Activated T-helper 2 cell treated with anti-CD3 and anti-CD28 coated beads, Interferon-gamma antibody, Interleukin-2, Interleukin-4, amounts not matched to agents 10 μg/mL and 5 μg/mL and 100 μg/mL, durations not matched to agents 14 hours and 24 hours and 36 hours (primary cell): ENCODE data around the gene USP34. TPM values are rescaled to one million over a fixed set of nuclear protein-coding genes. Genes with fewer than 3 reads are reported as not detected.
A peak's percentile ranks its signal among the peaks of the same experiment; 100 is the strongest.
"Not testable (repeated sequence)": the region's sequence is repeated elsewhere in the genome, so short reads cannot be mapped to it uniquely, and the experiment has no call there.

Experiments
- DNase-seq: peaks from one replicate; pipeline ENCODE4 v3.0.0; 2021; ENCODE audit warnings: low spot score
- H3K27ac Mint-ChIP-seq: one replicate; pipeline ENCODE4 v1.8.0; 2021; ENCODE audit warnings: mixed read lengths
- H3K27me3 Mint-ChIP-seq: one replicate; pipeline ENCODE4 v1.8.0; 2021; ENCODE audit warnings: low read depth, mixed read lengths
- H3K36me3 Mint-ChIP-seq: one replicate; pipeline ENCODE4 v1.8.0; 2021; ENCODE audit warnings: low read depth, mixed read lengths
- H3K4me1 Mint-ChIP-seq: one replicate; pipeline ENCODE4 v1.8.0; 2021; ENCODE audit warnings: low read depth, mixed read lengths
- H3K4me3 Mint-ChIP-seq: one replicate; pipeline ENCODE4 v1.8.0; 2021; ENCODE audit warnings: low read depth, mild to moderate bottlenecking, moderate library complexity, mixed read lengths
- H3K9me3 Mint-ChIP-seq: one replicate; pipeline ENCODE4 v1.8.0; 2021; ENCODE audit warnings: mixed read lengths
- intact Hi-C: fragments of 100-400 bp; cut with micrococcal nuclease; formaldehyde crosslinking; loops from one replicate; pipeline ENCODE4 v1.15.1; 2023
- total RNA-seq: library from RNA; stranded (reverse); gene quantifications from 2 replicates; pipeline ENCODE4 v1.2.3, GENCODE V29; 2022

Gene USP34
- total RNA-seq, 1 donor from 2014 or later: 89.3 TPM

DNA sequence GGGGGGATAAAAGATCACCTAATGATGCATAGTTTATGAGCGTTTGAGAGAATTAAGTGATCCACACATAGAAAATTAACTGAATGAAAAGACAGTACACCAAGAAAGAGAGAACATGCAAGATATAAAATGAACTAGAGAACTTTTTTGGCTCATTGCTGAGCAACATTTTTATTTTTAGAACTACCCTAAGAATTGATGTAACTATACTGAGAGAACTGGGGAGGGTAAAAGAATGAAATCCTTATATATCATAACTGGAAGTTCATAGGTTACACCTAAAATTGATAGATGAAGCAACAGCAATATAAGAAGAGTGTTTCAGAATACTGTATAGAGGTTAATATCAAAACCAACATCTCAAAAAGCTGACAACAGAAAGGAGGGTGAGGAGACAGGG, 55.6 kb downstream of the USP34 start:
- peaks cover 14% of the 10 kb centered on the region for H3K36me3 Mint-ChIP-seq
- no peak for DNase-seq
- peaks cover 17% of the 10 kb centered on the region for H3K4me1 Mint-ChIP-seq
- H3K27me3 Mint-ChIP-seq: no peaks in the 10 kb centered on the region
- no peak overlapping the region for H3K4me3 Mint-ChIP-seq
- H3K9me3 Mint-ChIP-seq: no peaks in the 10 kb centered on the region
- H3K27ac Mint-ChIP-seq: no peak overlapping the region
- intact Hi-C loops: no loop called here

DNA sequence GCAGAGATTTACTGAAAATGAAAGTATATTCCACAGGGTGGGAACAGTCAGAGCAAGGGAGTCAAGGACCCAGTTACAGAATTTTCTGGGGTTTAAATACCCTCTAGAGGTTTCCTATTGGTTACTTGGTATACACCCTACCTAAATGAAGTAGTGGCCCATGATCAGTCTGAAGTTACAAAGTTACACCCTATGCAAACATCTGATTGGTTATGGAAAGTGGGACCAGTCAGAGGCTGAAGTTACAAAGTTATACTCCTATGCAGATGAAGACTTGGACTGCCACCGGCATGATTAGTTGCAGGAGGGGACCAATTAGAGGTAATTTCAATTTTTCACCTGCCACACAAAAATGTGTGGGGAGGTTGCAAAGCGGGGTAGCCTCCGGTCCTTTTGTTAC, 56.2 kb downstream of the USP34 start:
- peaks cover 16% of the 10 kb centered on the region for H3K4me1 Mint-ChIP-seq
- no peaks in the 10 kb centered on the region for H3K27me3 Mint-ChIP-seq
- peaks cover 15% of the 10 kb centered on the region for H3K36me3 Mint-ChIP-seq
- DNase-seq: no peak
- H3K27ac Mint-ChIP-seq: no peak overlapping the region
- H3K4me3 Mint-ChIP-seq: no peak overlapping the region
- H3K9me3 Mint-ChIP-seq: no peaks in the 10 kb centered on the region
- intact Hi-C loops: no loop called here

DNA sequence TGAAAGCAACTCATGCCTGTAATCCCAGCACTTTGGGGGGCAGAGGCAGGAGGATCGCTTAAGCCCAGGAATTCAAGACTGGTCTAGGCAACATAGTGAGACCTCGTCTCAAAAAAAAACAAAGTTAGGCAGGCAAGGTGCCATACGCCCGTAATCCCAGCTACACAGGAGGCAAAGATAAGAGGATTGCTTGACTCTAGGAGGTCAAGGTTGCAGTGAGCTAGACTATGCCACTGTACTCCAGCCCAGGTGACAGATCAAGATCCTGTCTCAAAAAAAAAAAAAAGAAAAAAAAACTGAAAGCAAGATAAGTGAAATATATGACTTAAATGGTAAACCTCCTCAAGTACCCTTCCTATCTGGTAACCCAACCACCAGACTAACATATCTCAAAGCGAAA, 59.8 kb downstream of the USP34 start:
- intact Hi-C loops: no loop called here
- no peaks in the 10 kb centered on the region for H3K9me3 Mint-ChIP-seq
- no peak for DNase-seq
- H3K27me3 Mint-ChIP-seq: no peaks in the 10 kb centered on the region
- H3K36me3 Mint-ChIP-seq: peaks cover 22% of the 10 kb centered on the region
- peaks cover 7% of the 10 kb centered on the region for H3K4me1 Mint-ChIP-seq
- peak overlapping the region; percentile 34 for H3K27ac Mint-ChIP-seq
- H3K4me3 Mint-ChIP-seq: no peak overlapping the region

DNA sequence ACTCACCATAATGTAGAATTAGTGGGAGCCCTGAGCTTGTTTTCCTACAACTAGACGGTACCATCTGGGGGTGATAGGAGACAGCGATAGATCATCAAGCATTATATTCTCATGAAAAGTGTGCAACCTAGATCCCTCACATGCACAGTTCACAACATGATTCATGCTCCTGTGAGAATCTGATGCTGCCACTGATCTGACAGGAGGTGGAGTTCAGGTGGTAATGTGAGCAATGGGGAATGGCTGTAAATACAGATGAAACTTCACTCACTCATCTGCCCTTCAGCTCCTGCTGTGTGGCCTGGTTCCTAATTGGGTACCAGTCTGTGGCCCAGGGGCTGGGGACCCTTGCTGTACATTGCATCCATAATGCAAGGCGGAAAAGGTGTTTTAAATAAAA, 60.7 kb downstream of the USP34 start:
- Mint-ChIP-seq H3K4me3 (no peak overlapping the region), H3K27me3 (no peaks in the 10 kb centered on the region), H3K4me1 (peaks cover 7% of the 10 kb centered on the region), H3K9me3 (no peaks in the 10 kb centered on the region), H3K27ac (no peak overlapping the region), H3K36me3 (peaks cover 30% of the 10 kb centered on the region)
- no peak for DNase-seq
- intact Hi-C loops: no loop called here

DNA sequence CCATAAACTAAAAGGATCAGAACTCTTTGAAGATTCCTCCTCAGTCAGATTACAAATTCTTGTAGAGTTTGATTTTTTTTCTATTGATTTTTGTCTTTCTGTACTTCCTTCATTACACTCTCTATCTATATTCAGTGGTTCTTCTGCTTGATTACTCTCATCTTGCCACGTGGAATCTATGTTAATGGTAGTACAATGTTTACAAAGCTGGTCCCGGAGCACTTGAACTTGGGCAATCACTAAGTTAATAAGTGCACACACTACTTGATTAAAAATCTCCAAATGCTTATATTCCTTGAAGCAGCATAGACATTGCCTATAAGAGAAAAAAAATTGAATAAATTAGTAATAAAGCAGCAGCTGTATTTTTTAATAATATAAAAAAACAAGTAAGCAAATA, 65.1 kb downstream of the USP34 start:
- Mint-ChIP-seq H3K9me3 (no peaks in the 10 kb centered on the region), H3K27me3 (no peaks in the 10 kb centered on the region), H3K4me1 (no peaks in the 10 kb centered on the region), H3K27ac (no peak overlapping the region), H3K4me3 (no peak overlapping the region), H3K36me3 (peaks cover 28% of the 10 kb centered on the region)
- DNase-seq: no peak
- intact Hi-C loops: no loop called here

DNA sequence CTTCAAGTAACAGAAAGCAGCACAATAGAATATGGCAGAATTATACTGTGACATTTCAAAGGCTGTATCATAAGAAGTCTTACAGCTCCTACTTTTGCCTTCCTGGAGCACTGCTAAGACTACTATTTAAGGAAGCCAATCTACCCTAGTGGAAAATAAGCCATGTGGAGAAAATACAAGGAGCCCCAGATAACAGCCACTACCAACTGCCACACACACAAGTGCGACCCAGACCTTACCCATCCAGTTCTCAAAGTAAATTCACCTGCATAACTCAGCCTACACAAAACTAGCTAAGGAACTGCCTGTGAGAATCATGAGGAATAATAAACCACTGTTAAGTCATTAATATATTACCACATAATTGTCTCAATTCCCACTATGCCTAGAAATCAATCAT, 66.4 kb downstream of the USP34 start:
- Mint-ChIP-seq H3K4me3 (no peak overlapping the region), H3K27me3 (no peaks in the 10 kb centered on the region), H3K9me3 (no peaks in the 10 kb centered on the region), H3K27ac (no peak overlapping the region), H3K36me3 (peaks cover 26% of the 10 kb centered on the region), H3K4me1 (no peaks in the 10 kb centered on the region)
- intact Hi-C loops: no loop called here
- DNase-seq: no peak

DNA sequence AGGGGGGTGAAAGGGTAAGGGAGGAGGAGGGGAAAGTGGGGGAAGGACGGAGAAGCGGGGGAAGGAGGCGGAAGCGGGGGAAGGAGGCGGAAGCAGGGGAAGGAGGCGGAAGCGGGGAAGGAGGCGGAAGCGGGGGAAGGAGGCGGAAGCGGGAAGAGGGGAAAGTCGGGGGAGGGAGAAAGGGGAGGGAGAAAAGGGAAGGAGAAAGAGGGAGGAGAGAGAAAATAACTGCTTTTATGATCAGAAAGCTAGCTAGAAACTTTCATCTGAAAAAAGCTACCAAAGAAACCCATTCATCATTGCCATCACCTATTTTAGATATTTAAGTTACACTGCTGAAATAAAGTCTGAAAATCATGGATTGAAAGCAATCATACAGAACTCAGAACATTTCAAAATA, 72.5 kb downstream of the USP34 start:
- no peaks in the 10 kb centered on the region for H3K9me3 Mint-ChIP-seq
- no peak overlapping the region for H3K27ac Mint-ChIP-seq
- no peaks in the 10 kb centered on the region for H3K4me1 Mint-ChIP-seq
- no peaks in the 10 kb centered on the region for H3K27me3 Mint-ChIP-seq
- peaks cover 7% of the 10 kb centered on the region for H3K36me3 Mint-ChIP-seq
- no peak for DNase-seq
- H3K4me3 Mint-ChIP-seq: no peak overlapping the region
- intact Hi-C loops: no loop called here

DNA sequence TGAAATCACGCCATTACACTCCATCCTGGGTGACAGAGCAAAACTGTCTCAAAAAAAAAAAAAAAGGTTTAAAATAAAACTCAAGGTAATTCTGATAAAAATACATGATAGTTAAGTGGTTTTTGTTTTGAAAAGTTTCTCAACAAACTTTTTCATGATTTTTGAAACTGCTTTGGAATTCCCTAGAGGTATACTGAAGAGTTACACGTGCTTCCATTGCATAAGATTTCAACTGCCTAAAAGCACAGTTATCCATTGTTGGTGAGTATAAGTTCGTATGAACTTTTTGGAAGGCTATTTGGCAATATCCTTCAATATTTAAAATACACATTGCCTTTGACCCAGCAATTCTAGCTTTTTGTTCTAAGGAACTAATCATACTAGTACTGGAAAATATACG, 74.9 kb downstream of the USP34 start:
- H3K4me1 Mint-ChIP-seq: peaks cover 2% of the 10 kb centered on the region
- H3K27ac Mint-ChIP-seq: no peak overlapping the region
- no peak overlapping the region for H3K4me3 Mint-ChIP-seq
- intact Hi-C loops: no loop called here
- no peak for DNase-seq
- H3K27me3 Mint-ChIP-seq: no peaks in the 10 kb centered on the region
- H3K36me3 Mint-ChIP-seq: peaks cover 14% of the 10 kb centered on the region
- no peaks in the 10 kb centered on the region for H3K9me3 Mint-ChIP-seq

DNA sequence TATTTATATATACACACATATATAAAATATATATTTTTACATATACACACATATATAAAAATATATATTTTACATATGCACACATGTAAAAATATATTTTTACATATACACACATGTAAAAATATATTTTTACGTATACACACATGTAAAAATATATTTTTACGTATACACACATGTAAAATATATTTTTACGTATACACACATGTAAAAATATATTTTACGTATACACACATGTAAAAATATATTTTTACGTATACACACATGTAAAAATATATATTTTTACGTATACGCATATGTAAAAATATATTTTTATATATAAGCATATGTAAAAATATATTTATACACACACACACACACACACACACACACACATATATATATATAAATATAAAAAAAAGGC, 83.3 kb downstream of the USP34 start:
- intact Hi-C loops, H3K9me3 Mint-ChIP-seq, H3K4me1 Mint-ChIP-seq, DNase-seq, H3K4me3 Mint-ChIP-seq, H3K27me3 Mint-ChIP-seq, H3K27ac Mint-ChIP-seq: not testable (repeated sequence)
- peaks cover 36% of the 10 kb centered on the region for H3K36me3 Mint-ChIP-seq

DNA sequence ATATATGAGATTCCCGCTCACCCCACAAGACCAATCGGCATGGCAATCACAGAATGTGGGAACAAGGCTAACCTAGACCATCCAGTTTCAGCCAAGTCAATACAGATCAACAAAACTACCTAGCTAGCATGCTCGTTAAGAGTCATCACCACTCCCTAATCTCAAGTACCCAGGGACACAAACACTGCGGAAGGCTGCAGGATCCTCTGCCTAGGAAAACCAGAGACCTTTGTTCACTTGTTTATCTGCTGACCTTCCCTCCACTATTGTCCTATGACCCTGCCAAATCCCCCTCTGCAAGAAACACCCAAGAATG, 90.0 kb downstream of the USP34 start:
- Mint-ChIP-seq H3K36me3 (peaks cover 67% of the 10 kb centered on the region), H3K27ac (peak overlapping the region; percentile 29)
- H3K9me3 Mint-ChIP-seq, H3K27me3 Mint-ChIP-seq, H3K4me1 Mint-ChIP-seq, H3K4me3 Mint-ChIP-seq, DNase-seq, intact Hi-C loops: not testable (repeated sequence)

DNA sequence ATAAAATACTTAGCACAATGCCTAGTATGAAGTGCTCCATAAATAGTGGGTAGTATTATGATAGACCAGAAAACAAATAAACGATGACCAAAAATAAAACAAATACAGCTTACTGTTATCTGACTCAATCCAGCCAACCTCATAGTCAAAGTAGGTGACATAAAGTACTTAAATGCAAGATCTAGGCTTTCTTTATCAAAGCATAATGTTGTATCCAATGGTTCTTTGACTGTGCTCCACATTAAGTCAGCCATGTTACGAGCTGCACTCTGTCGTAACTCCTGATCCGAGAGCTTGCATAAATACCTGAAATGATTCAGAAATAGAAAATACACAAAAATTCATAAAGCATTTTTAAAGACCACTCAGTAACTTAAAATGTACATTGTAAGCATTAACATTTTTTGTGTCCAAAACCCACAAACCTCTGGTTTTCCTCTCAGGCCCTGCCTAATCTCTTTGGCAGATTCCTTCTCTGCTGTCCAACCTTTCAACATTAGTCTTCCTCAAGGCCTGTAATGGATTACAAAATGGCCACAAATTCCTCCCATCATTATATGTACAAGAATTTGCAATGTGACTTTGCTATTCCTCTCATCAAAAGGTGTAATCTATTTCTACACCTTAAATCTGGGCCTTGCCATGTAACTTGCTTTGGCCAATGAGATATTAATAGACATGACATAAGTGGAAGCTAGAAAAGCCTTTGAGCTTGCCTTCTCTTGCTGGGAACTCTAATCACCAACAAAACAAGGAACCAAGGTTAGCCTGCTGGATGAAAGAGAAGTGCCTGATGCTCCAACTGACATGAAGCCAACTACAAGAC, 90.6 kb downstream of the USP34 start:
- Mint-ChIP-seq H3K36me3 (peaks cover 71% of the 10 kb centered on the region), H3K9me3 (no peaks in the 10 kb centered on the region), H3K27ac (no peak overlapping the region), H3K4me1 (no peaks in the 10 kb centered on the region), H3K4me3 (no peak overlapping the region), H3K27me3 (no peaks in the 10 kb centered on the region)
- intact Hi-C loops: no loop called here
- no peak for DNase-seq

DNA sequence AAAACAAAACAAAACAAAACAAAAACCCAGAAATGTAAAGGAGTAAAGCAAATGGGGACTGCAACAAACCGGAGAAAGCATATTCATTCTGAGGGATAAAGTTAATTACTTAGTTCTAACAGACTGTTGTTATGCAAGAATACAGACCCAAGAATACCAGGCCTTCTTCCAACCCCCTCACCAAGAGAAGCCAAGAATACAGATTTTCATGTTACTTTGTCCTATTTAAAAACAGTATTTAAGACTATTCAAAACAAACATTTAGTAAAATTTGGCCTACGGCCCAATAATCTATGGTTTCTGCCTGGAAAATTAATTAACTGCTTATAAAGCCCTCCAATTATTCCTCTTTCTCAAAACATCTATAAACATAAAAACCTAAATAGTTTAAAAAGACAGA, 91.4 kb downstream of the USP34 start:
- Mint-ChIP-seq H3K4me1 (no peaks in the 10 kb centered on the region), H3K9me3 (no peaks in the 10 kb centered on the region), H3K27me3 (no peaks in the 10 kb centered on the region), H3K36me3 (peaks cover 75% of the 10 kb centered on the region), H3K4me3 (no peak overlapping the region), H3K27ac (no peak overlapping the region)
- intact Hi-C loops: no loop called here
- no peak for DNase-seq

DNA sequence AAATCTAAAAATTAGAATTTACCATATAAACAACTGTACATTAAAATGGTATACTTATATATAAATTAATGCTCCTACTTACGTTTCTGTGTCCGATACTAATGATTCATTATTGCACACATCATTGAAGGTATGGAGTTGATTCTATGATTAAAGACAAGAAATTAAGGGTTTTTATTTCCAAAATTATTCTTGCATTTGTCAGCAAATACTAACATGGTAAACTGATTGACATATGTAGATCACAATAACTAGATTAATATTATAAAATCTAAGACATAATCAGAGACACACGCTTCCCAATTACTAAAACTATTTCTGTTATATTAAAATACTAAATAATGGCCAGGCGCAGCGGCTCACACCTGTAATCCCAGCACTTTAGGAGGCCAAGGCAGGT, 92.6 kb downstream of the USP34 start:
- H3K9me3 Mint-ChIP-seq: no peaks in the 10 kb centered on the region
- peaks cover 88% of the 10 kb centered on the region for H3K36me3 Mint-ChIP-seq
- no peaks in the 10 kb centered on the region for H3K27me3 Mint-ChIP-seq
- intact Hi-C loops: no loop called here
- H3K4me1 Mint-ChIP-seq: no peaks in the 10 kb centered on the region
- no peak overlapping the region for H3K4me3 Mint-ChIP-seq
- DNase-seq: no peak
- H3K27ac Mint-ChIP-seq: no peak overlapping the region

DNA sequence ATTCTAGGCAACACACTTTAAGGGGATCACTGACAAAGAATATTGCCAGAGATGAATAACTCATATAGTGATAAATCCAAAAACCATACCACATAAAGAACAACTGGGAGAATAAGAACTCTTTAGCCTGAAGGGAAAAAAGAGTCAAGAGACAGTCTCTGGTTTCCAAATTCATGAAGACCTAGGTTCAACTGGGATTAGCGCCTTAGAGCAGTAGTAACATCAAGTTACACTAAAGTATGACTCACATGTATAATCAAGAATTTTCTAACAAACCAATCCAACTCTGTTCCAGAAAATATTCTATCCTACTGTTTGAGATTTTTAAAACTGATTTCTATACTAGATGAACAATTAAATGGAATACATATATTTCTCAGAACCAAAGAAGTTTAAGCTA, 93.8 kb downstream of the USP34 start:
- no peaks in the 10 kb centered on the region for H3K27me3 Mint-ChIP-seq

More for the DNA sequence above, 93.8 kb downstream of the USP34 start:
- Mint-ChIP-seq H3K9me3 (no peaks in the 10 kb centered on the region), H3K27ac (no peak overlapping the region), H3K36me3 (peaks cover 88% of the 10 kb centered on the region), H3K4me1 (no peaks in the 10 kb centered on the region), H3K4me3 (no peak overlapping the region)
- intact Hi-C loops: no loop called here
- DNase-seq: no peak
